Measurements from ENCODE around the gene OR6C74. TPM values are rescaled to one million over a fixed set of nuclear protein-coding genes. Genes with fewer than 3 reads are reported as not detected.

OR6C74 gene
- total RNA-seq, 1 experiment from 2014 or later = not detected

- no peaks in the 10 kb centered on the region for H3K9me3 Mint-ChIP-seq
- no peaks in the 10 kb centered on the region for H3K27me3 Mint-ChIP-seq (ENCODE audit: low read depth)
- no peak for TF ChIP-seq ZSCAN18 (CRISPR knock-in tag; IDR thresholded peaks at IDR 0.05)
- TF ChIP-seq JUN (CRISPR knock-in tag; IDR thresholded peaks at IDR 0.05) = no peak
- TF ChIP-seq PRDM15 (CRISPR knock-in tag; IDR thresholded peaks at IDR 0.05) = no peak
- TF ChIP-seq AR (CRISPR knock-in tag; IDR thresholded peaks at IDR 0.05) = no peak
- no peak for TF ChIP-seq ZNF263 (CRISPR knock-in tag; IDR thresholded peaks at IDR 0.05; ENCODE audit: low read depth)
- no peak for TF ChIP-seq SP1 (CRISPR knock-in tag; conservative IDR thresholded peaks at IDR 0.05)
- TF ChIP-seq JAZF1 (CRISPR knock-in tag; IDR thresholded peaks at IDR 0.05) = no peak
- TF ChIP-seq CDX4 (CRISPR knock-in tag; IDR thresholded peaks at IDR 0.05; ENCODE audit: borderline replicate concordance) = no peak
- TF ChIP-seq NR2C2 (CRISPR knock-in tag; IDR thresholded peaks at IDR 0.05) = no peak
- no peak for TF ChIP-seq IRF1 (CRISPR knock-in tag; IDR thresholded peaks at IDR 0.05)
- no peak for ATAC-seq
- H3K4me1 Mint-ChIP-seq = no peaks in the 10 kb centered on the region
- H3K36me3 Mint-ChIP-seq = no peaks in the 10 kb centered on the region
- H3K27ac Mint-ChIP-seq = no peak overlapping the region
- no peak for DNase-seq (ENCODE audit: low spot score)
- H3K4me3 Mint-ChIP-seq = no peak overlapping the region
- ChIA-PET CTCF (no interaction called here), POLR2A (no interaction called here)
Measured at GRCh38 chr12:55258303-55258702, 13.9 kb downstream of the OR6C74 start.

DNA sequence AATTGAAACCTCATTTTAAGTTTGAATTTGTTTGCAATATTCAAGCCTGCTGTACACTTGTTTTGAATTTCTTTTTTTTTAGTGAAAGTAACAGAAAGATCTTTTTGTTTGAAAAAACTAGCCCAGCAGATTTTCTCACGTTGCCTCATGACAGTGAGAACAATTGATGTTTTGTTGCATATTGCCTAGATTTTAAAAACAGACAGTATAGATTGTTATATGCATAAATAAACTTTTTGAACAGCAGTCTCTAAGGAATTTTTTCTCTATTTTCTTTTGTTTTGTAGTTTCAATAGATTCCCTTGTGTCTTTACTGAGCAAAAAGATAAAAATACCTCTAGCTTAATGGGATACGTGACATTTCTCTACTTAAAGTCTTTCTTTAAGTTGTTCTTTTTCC is 36.6 kb downstream of the OR6C74 start:
- Mint-ChIP-seq H3K27ac (no peak overlapping the region), H3K4me1 (no peaks in the 10 kb centered on the region), H3K4me3 (no peak overlapping the region), H3K9me3 (peaks cover 11% of the 10 kb centered on the region), H3K36me3 (peaks cover 4% of the 10 kb centered on the region; the same call in 1 of the 2 replicates), H3K27me3 (ENCODE audit: low read depth) (no peaks in the 10 kb centered on the region; the same call in 1 of the 2 replicates)
- TF ChIP-seq ERG (CRISPR knock-in tag; IDR thresholded peaks at IDR 0.05) = no peak
- no peak for TF ChIP-seq MYBL2 (CRISPR knock-in tag; IDR thresholded peaks at IDR 0.05)
- TF ChIP-seq NFYB (CRISPR knock-in tag; conservative IDR thresholded peaks at IDR 0.05; ENCODE audit: low read depth) = no peak
- no peak for TF ChIP-seq AR (CRISPR knock-in tag; IDR thresholded peaks at IDR 0.05)
- TF ChIP-seq NR2C2 (CRISPR knock-in tag; IDR thresholded peaks at IDR 0.05) = no peak
- no peak for TF ChIP-seq CBFB (CRISPR knock-in tag; IDR thresholded peaks at IDR 0.05; ENCODE audit: low read depth)
- TF ChIP-seq RORB (CRISPR knock-in tag; IDR thresholded peaks at IDR 0.05) = no peak
- ATAC-seq = no peak
- DNase-seq (ENCODE audit: low spot score) = no peak
- POLR2A ChIA-PET = no interaction called here
- CTCF ChIA-PET = interaction anchor here (0.7 kb wide), 1 partner anchor 339 kb away, joined by 3 read pairs; no protein-coding TSS in a partner anchor

Data from WTC11 (cell line).